K562 (cell line): ENCODE measurements around the gene C19orf67. TPM values are rescaled to one million over a fixed set of nuclear protein-coding genes. Genes with fewer than 3 reads are reported as not detected.
A peak's percentile ranks its signal among the peaks of the same experiment; 100 is the strongest.

Source experiments
- BCL6 ChIP-seq: fragments of 250-450 bp; sonication (Bioruptor Pico); IDR thresholded peaks from 2 replicates; pipeline ENCODE4 v1.4.0; 2020
- BCOR ChIP-seq: fragments of 450-650 bp; IDR thresholded peaks from 2 replicates; pipeline ENCODE4 v1.6.1; 2016
- E2F3 ChIP-seq: fragments of 250-450 bp; sonication (Bioruptor Pico); IDR thresholded peaks from 2 replicates; pipeline ENCODE4 v1.4.0; 2020; ENCODE audit warnings: mild to moderate bottlenecking
- ESRRA ChIP-seq: fragments of 450-650 bp; IDR thresholded peaks from 2 replicates; pipeline ENCODE4 v1.6.1; 2014; ENCODE audit warnings: low read depth, mild to moderate bottlenecking, moderate library complexity, borderline replicate concordance
- FOXP1 ChIP-seq: sonication (generic); formaldehyde crosslinking; IDR thresholded peaks from 2 replicates; pipeline ENCODE4 v1.8.0; 2022; ENCODE audit warnings: mild to moderate bottlenecking, missing genetic modification reagents
- HCFC1 ChIP-seq: IDR thresholded peaks from 2 replicates; pipeline ENCODE4 v1.6.1; 2012; ENCODE audit warnings: low read depth, low read length, improper control_type of control experiment
- HLTF ChIP-seq: fragments of 450-650 bp; IDR thresholded peaks from 2 replicates; pipeline ENCODE4 v1.6.1; 2016
- MAZ ChIP-seq, 2 experiments: fragments of 450-650 bp in 1 of 2; sonication (generic) in 1 of 2; formaldehyde crosslinking; IDR thresholded peaks in 1 of 2; conservative IDR thresholded peaks in 1 of 2; 2 replicates each; pipeline versions ENCODE4 v1.4.0 to v1.5.0; 2020; ENCODE audit warnings: mild to moderate bottlenecking in 1 of 2, missing genetic modification reagents in 1 of 2
- NFIC ChIP-seq: fragments of 450-650 bp; IDR thresholded peaks from 2 replicates; pipeline ENCODE4 v1.6.1; 2017; ENCODE audit warnings: mild to moderate bottlenecking, inconsistent platforms
- RBM15 ChIP-seq: fragments of 200-400 bp; formaldehyde crosslinking; IDR thresholded peaks from 2 replicates; pipeline ENCODE4 v1.6.1; 2018; ENCODE audit warnings: mild to moderate bottlenecking, low read length, moderate library complexity; ENCODE audit not compliant: insufficient read depth
- RFX1 ChIP-seq: fragments of 450-650 bp; IDR thresholded peaks from 2 replicates; pipeline ENCODE4 v1.6.1; 2016; ENCODE audit warnings: mild to moderate bottlenecking, moderate library complexity
- RNF219 ChIP-seq: fragments of 250-450 bp; sonication (Bioruptor Pico); IDR thresholded peaks from 2 replicates; pipeline ENCODE4 v1.5.0; 2022; ENCODE audit warnings: mild to moderate bottlenecking
- SP1 ChIP-seq: sonication (generic); formaldehyde crosslinking; IDR thresholded peaks from 2 replicates; pipeline ENCODE4 v1.8.1; 2022; ENCODE audit warnings: mild to moderate bottlenecking, missing genetic modification reagents
- ZNF263 ChIP-seq: sonication (generic); formaldehyde crosslinking; IDR thresholded peaks from 2 replicates; pipeline ENCODE4 v1.8.0; 2022; ENCODE audit warnings: mild to moderate bottlenecking, missing genetic modification reagents, borderline replicate concordance
- ZSCAN32 ChIP-seq: fragments of 450-650 bp; formaldehyde crosslinking; IDR thresholded peaks from 2 replicates; pipeline ENCODE4 v1.4.0; 2020; ENCODE audit warnings: mild to moderate bottlenecking, moderate library complexity
- polyA plus RNA-seq, 8 experiments: library from polyadenylated mRNA; depleted of rRNA in 4 of 8; stranded (reverse) in 5 of 8; unstranded in 3 of 8; fragments of >200 nt; fragmentation: Nextera tagmentation in 2 of 8; fragmentation: Illumina TruSeq in 1 of 8; extraction: Ambion mirVana in 2 of 8; extraction: Trizol in 1 of 8; gene quantifications; 2 replicates each; pipeline versions ENCODE4 v1.2.1 to v1.2.3, GENCODE V29; 2011 to 2014; ENCODE audit warnings: inconsistent platforms in 1 of 8, missing spikeins in 1 of 8
- total RNA-seq, 7 experiments: library from RNA; depleted of rRNA in 6 of 7; stranded (reverse); fragments of >200 nt in 6 of 7; fragmentation: Illumina TruSeq in 2 of 7; extraction: Trizol in 2 of 7; gene quantifications; 2 replicates each; pipeline versions ENCODE4 v1.2.1 to v1.2.3, GENCODE V29; 2011 to 2021; ENCODE audit warnings: low replicate concordance in 1 of 7
- TF ChIP-seq, protein P1 (sequence below): fragments of 450-650 bp; IDR thresholded peaks from 2 replicates; pipeline ENCODE4 v1.6.1; 2016; ENCODE audit warnings: low read depth
- TF ChIP-seq, protein P2 (sequence below): sonication (generic); formaldehyde crosslinking; IDR thresholded peaks from 2 replicates; pipeline ENCODE4 v1.8.1; 2023; ENCODE audit warnings: mild to moderate bottlenecking, missing genetic modification reagents, moderate library complexity

C19orf67 gene
- total and polyA plus RNA-seq, 9 of the 15 experiments (the other 6 are each of a cell fraction or from before 2014, with no cell fraction given): 0.29 to 1.8 (median 0.51) TPM; not detected in 3

DNA sequence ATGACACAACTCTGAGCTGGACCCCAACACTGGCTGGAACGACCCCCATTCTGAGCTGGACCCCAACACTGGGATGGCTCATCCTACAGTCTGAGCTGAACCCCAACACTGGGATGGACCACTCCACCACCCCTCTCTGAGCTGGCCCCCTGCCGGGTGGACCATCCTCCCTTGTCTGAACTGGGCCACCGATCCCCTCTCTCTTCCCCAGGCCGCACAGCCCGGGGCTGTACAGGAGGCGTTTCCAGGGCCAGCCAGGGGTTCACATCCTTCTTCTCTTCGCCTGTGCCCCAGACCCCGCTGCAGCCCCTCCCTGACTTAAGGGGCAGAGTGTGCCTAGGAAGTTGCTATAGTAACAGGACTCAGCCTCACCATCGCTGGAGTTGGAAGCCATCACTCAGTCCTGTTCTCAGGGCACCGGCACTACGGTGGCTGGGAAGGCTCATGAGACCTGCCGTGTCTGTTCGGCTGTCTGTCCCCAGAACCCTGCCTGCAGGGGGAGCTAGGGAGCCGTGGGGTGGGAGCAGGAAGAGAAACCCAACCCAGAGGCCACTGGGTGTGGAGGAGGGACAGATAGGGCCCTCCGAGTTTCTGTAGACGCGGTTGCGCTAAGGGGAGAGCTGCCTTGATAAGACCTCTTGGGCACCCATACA, 28.3 kb upstream of the C19orf67 start (continued):
- TF ChIP-seq RNF219 (CRISPR knock-in tag): no peak
- peak; percentile 77 for TF ChIP-seq SP1 (CRISPR knock-in tag)
- TF ChIP-seq E2F3 (CRISPR knock-in tag): 0 out of 2 replicates have a peak, but pooled peaks have one; percentile 26
- no peak for TF ChIP-seq RBM15
- peak; percentile 49; the same call in 1 of the 2 replicates for TF ChIP-seq HCFC1
- TF ChIP-seq RFX1: peak; percentile 89
- TF ChIP-seq HLTF: peak; percentile 12; the same call in 1 of the 2 replicates
- peak; percentile 47; the same call in 1 of the 2 replicates for TF ChIP-seq ESRRA
- TF ChIP-seq, protein P1, sequence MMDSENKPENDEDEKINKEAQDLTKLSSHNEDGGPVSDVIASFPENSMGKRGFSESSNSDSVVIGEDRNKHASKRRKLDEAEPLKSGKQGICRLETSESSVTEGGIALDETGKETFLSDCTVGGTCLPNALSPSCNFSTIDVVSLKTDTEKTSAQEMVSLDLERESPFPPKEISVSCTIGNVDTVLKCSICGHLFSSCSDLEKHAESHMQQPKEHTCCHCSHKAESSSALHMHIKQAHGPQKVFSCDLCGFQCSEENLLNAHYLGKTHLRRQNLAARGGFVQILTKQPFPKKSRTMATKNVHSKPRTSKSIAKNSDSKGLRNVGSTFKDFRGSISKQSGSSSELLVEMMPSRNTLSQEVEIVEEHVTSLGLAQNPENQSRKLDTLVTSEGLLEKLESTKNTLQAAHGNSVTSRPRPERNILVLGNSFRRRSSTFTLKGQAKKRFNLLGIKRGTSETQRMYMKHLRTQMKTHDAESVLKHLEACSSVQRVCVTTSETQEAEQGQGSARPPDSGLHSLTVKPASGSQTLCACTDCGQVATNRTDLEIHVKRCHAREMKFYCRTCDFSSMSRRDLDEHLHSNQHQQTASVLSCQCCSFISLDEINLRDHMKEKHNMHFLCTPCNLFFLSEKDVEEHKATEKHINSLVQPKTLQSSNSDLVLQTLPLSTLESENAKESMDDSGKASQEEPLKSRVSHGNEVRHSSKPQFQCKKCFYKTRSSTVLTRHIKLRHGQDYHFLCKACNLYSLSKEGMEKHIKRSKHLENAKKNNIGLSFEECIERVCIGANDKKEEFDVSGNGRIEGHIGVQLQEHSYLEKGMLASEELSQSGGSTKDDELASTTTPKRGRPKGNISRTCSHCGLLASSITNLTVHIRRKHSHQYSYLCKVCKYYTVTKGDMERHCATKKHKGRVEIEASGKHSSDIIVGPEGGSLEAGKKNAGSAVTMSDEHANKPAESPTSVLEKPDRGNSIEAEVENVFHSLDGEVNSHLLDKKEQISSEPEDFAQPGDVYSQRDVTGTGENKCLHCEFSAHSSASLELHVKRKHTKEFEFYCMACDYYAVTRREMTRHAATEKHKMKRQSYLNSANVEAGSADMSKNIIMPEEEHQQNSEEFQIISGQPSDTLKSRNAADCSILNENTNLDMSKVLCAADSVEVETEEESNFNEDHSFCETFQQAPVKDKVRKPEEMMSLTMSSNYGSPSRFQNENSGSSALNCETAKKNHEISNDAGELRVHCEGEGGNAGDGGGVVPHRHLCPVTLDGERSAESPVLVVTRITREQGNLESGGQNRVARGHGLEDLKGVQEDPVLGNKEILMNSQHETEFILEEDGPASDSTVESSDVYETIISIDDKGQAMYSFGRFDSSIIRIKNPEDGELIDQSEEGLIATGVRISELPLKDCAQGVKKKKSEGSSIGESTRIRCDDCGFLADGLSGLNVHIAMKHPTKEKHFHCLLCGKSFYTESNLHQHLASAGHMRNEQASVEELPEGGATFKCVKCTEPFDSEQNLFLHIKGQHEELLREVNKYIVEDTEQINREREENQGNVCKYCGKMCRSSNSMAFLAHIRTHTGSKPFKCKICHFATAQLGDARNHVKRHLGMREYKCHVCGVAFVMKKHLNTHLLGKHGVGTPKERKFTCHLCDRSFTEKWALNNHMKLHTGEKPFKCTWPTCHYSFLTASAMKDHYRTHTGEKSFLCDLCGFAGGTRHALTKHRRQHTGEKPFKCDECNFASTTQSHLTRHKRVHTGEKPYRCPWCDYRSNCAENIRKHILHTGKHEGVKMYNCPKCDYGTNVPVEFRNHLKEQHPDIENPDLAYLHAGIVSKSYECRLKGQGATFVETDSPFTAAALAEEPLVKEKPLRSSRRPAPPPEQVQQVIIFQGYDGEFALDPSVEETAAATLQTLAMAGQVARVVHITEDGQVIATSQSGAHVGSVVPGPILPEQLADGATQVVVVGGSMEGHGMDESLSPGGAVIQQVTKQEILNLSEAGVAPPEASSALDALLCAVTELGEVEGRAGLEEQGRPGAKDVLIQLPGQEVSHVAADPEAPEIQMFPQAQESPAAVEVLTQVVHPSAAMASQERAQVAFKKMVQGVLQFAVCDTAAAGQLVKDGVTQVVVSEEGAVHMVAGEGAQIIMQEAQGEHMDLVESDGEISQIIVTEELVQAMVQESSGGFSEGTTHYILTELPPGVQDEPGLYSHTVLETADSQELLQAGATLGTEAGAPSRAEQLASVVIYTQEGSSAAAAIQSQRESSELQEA: peak; percentile 96
- peak; percentile 32 to 55; a peak in 2 of 4 replicates for TF ChIP-seq MAZ (CRISPR knock-in tag; conservative IDR thresholded peaks at IDR 0.05 in 1 of 2, IDR thresholded peaks at IDR 0.05 in 1 of 2)
- 0 out of 2 replicates have a peak, but pooled peaks have one; percentile 35 for TF ChIP-seq BCOR
- peak; percentile 28; the same call in 1 of the 2 replicates for TF ChIP-seq NFIC
- TF ChIP-seq ZNF263: peak; percentile 59; the same call in 1 of the 2 replicates
- TF ChIP-seq ZSCAN32 (CRISPR knock-in tag): no peak
- TF ChIP-seq, protein P2, sequence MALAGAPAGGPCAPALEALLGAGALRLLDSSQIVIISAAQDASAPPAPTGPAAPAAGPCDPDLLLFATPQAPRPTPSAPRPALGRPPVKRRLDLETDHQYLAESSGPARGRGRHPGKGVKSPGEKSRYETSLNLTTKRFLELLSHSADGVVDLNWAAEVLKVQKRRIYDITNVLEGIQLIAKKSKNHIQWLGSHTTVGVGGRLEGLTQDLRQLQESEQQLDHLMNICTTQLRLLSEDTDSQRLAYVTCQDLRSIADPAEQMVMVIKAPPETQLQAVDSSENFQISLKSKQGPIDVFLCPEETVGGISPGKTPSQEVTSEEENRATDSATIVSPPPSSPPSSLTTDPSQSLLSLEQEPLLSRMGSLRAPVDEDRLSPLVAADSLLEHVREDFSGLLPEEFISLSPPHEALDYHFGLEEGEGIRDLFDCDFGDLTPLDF (CRISPR knock-in tag): 0 out of 2 replicates have a peak, but pooled peaks have one; percentile 22
- 0 out of 2 replicates have a peak, but pooled peaks have one; percentile 8 for TF ChIP-seq BCL6 (CRISPR knock-in tag)
- peak; percentile 62; the same call in 1 of the 2 replicates for TF ChIP-seq FOXP1 (CRISPR knock-in tag)
